IPS-20b (cell line): ENCODE data around the gene DNAJA1.
A peak's percentile ranks its signal among the peaks of the same experiment; 100 is the strongest.

ENCODE experiments used
- H3K27ac ChIP-seq: one replicate; pipeline ENCODE4 v1.5.1; 2013; ENCODE audit warnings: low read length
- H3K27me3 ChIP-seq: 2 replicates; pipeline ENCODE4 v1.6.1; 2013; ENCODE audit warnings: mild to moderate bottlenecking, low read length, inconsistent platforms; ENCODE audit not compliant: insufficient read depth
- H3K36me3 ChIP-seq: 2 replicates; pipeline ENCODE4 v1.6.1; 2013; ENCODE audit warnings: low read depth, mild to moderate bottlenecking, inconsistent platforms, low read length, moderate library complexity; ENCODE audit not compliant: insufficient read depth
- H3K4me1 ChIP-seq: 2 replicates; pipeline ENCODE4 v1.6.1; 2013; ENCODE audit warnings: mild to moderate bottlenecking, control low read depth, inconsistent platforms, low read length, moderate library complexity; ENCODE audit not compliant: insufficient read depth
- H3K4me3 ChIP-seq: 2 replicates; pipeline ENCODE4 v1.5.1; 2013; ENCODE audit warnings: mild to moderate bottlenecking, low read length, inconsistent platforms
- H3K9ac ChIP-seq: 2 replicates; pipeline ENCODE4 v1.6.1; 2013; ENCODE audit warnings: low read depth, mild to moderate bottlenecking, inconsistent platforms, low read length, moderate library complexity
- H3K9me3 ChIP-seq: 2 replicates; pipeline ENCODE4 v1.6.1; 2013; ENCODE audit warnings: mild to moderate bottlenecking, low read depth, low read length, inconsistent platforms; ENCODE audit not compliant: insufficient read depth

The DNAJA1 gene

DNA sequence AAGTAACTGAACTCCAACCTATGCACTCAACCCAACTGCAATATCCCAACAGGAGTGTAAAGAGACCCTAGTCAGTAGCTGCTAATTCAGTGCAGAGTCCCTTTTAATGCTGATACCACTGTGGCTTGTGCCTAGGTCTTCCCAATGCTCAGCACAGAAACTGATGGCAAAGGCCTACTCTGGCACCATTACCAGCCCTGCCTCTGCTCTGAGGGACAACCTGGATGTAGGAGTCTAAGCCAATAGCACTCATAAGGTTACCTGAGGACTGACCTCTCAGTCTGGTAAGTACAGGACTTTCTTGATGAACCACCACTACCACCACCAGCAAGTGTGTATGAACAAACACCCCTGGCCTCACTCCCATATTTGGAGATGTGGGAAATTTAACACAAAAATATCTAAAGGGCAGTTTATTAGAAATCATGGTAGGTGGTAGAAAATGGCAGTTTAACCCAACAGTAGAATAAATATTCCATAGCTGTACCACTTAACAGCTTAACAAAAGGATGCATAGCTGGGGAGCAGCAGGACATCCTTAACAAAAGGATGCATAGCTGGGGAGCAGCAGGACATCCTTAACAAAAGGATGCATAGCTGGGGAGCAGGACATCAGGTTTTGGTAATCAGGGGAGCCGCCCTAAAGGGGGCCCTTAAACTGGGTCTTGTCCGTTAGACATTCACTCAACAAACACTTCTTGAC is 11.0 kb upstream of the DNAJA1 start:
- H3K27ac ChIP-seq = no peak overlapping the region
- H3K27me3 ChIP-seq = no peaks in the 10 kb centered on the region
- H3K4me3 ChIP-seq = peak overlapping the region; percentile 34; the same call in 1 of the 2 replicates
- H3K4me1 ChIP-seq = peaks cover 14% of the 10 kb centered on the region
- peak overlapping the region; percentile 46; the same call in 1 of the 2 replicates for H3K9ac ChIP-seq
- no peaks in the 10 kb centered on the region for H3K9me3 ChIP-seq
- peaks cover 13% of the 10 kb centered on the region for H3K36me3 ChIP-seq

DNA sequence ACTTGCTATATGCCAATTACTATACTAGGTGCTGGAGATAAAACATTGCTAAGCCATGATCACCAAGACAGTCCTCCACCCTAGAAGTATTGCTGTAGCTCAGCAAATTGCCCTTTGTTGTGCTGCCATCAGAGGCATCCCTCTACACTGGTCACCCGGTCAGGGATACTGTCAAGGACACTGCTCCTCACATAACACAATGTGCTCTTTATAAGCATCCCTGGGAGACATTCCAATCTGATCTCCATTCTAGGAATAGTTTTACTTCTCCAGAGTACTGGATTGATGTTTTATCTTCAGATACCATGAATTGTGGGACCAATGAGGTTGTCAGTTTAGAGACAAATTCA is 10.4 kb upstream of the DNAJA1 start:
- Histone ChIP-seq H3K4me1 (peaks cover 14% of the 10 kb centered on the region), H3K9me3 (no peaks in the 10 kb centered on the region), H3K9ac (no peak overlapping the region), H3K36me3 (peaks cover 13% of the 10 kb centered on the region), H3K27ac (no peak overlapping the region), H3K4me3 (no peak overlapping the region), H3K27me3 (no peaks in the 10 kb centered on the region)

DNA sequence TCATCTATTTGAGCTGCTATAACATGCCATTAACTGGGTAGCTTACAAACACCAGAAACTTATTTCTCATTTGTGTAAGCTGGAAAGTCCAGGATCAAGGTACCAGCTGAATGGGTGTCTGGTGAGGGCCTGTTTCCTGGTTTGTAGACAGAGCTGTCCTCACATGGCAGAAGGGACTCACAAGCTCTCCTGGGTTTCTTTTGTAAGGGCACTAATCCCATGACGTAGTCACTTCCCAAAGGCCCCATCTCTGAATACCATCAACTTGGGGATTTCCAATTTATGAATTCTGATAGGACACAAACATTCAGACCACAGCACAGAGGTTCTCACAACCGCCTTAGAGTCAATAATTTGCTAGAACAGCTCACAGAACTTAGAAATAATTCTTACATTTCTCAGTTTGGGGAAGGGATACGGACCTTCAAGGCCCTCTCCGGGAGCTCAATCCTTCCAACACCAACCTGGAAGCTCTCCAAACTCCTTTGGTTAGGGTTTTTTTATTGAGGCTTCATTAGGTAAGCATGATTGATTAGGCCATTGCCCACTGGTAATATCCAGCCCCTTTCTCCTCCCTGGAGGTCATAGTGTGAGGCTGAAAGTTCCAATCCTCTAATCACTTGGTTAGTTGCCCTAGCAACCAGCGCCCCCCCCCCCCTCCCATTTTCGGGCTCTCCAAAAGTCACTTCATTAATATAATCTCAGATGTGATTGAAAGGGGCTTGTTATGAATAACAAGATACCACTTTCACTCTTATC is 7.6 kb upstream of the DNAJA1 start:
- H3K4me1 ChIP-seq = peaks cover 14% of the 10 kb centered on the region
- no peaks in the 10 kb centered on the region for H3K27me3 ChIP-seq
- no peak overlapping the region for H3K27ac ChIP-seq
- H3K4me3 ChIP-seq = no peak overlapping the region
- H3K9me3 ChIP-seq = no peaks in the 10 kb centered on the region
- no peak overlapping the region for H3K9ac ChIP-seq
- H3K36me3 ChIP-seq = peaks cover 30% of the 10 kb centered on the region

DNA sequence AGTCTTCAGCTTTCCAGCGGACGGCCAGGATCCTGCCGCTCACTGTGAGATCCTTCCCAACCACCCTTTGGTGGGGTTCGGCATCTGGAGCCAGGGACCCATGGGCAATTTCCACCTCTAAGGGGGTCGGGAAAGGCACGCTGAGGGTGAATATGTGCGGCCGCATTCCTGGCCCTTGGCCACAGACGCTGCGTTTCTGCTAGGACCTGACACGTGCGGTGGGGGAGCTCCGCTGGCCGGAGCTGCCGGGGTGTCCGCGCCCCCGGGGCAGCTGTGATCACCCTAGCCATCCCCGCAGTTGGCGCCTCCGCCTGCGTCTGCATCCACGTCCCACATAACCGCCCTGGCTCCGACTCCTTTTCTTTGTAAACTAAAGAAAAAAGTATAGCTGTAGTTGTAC is 5.3 kb upstream of the DNAJA1 start:
- Histone ChIP-seq H3K27me3 (no peaks in the 10 kb centered on the region), H3K4me1 (peaks cover 11% of the 10 kb centered on the region; the same call in 1 of the 2 replicates), H3K36me3 (peaks cover 30% of the 10 kb centered on the region), H3K4me3 (no peak overlapping the region), H3K27ac (no peak overlapping the region), H3K9ac (no peak overlapping the region), H3K9me3 (no peaks in the 10 kb centered on the region)

DNA sequence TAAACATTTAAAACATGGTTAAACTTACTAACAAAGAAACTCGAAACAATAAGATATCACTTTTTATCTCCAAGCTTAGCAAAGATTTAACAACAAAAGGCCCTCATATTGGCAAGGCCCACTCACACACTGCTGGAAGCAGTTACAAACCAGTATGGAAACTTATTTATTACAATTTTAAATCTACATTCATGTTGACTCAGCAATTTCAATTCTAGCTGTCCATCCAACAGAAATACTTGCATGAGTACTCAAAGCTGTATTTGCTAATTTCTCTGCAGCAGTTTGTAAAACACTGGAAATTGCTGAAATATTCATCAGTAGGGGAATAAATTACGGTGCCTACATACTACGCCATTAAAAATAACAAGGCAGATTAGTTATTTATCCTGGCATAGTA is 2.8 kb upstream of the DNAJA1 start:
- peaks cover 10% of the 10 kb centered on the region; the same call in 1 of the 2 replicates for H3K4me1 ChIP-seq
- H3K9me3 ChIP-seq = no peaks in the 10 kb centered on the region
- no peak overlapping the region for H3K27ac ChIP-seq
- no peak overlapping the region for H3K9ac ChIP-seq
- H3K4me3 ChIP-seq = no peak overlapping the region
- peaks cover 38% of the 10 kb centered on the region for H3K36me3 ChIP-seq
- H3K27me3 ChIP-seq = no peaks in the 10 kb centered on the region

DNA sequence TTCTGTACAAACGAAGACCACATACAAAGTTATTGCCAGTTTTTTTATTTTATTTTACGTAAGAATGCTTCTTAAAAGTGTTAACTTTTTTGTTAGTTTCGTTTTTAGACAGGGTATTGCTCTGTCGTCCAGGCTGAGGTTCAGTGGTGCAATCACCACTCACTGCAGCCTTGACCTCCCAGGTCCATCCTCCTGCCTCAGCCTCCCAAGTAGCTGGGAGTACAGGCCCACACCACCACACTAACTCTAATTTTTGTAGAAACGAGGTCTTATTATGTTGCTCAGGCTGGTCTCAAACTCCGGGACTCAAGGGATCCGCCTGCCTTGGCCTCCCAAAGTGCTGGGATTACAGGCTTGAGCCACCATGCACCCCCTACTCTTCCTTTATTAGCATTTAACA is 2.3 kb upstream of the DNAJA1 start:
- Histone ChIP-seq H3K4me3 (no peak overlapping the region), H3K27ac (no peak overlapping the region), H3K9ac (no peak overlapping the region), H3K27me3 (no peaks in the 10 kb centered on the region), H3K4me1 (peaks cover 10% of the 10 kb centered on the region; the same call in 1 of the 2 replicates), H3K9me3 (no peaks in the 10 kb centered on the region), H3K36me3 (peaks cover 39% of the 10 kb centered on the region)

DNA sequence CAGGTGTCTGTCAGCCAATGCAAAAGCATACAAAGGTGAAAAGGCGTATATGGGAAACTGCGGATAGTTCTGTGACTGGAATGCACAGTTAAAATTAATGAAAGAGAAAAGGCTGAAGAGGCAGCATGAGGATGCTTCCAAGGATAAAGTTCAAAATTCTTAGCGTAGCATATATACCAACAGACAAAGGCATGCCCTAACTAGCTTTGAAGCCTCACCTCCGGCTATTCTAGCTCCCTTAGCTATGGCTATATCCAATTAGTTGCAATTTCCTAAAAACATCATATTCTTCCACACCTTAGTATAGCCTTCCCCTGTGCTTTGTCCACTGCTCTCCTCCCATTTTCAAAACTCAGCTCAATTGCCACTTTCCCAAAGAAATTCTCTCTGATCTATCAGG is 1.4 kb upstream of the DNAJA1 start:
- Histone ChIP-seq H3K4me3 (peak overlapping the region; percentile 79), H3K27me3 (no peaks in the 10 kb centered on the region), H3K27ac (no peak overlapping the region), H3K4me1 (peaks cover 10% of the 10 kb centered on the region; the same call in 1 of the 2 replicates), H3K9me3 (no peaks in the 10 kb centered on the region), H3K9ac (peak overlapping the region; percentile 91; the same call in 1 of the 2 replicates), H3K36me3 (peaks cover 46% of the 10 kb centered on the region)

DNA sequence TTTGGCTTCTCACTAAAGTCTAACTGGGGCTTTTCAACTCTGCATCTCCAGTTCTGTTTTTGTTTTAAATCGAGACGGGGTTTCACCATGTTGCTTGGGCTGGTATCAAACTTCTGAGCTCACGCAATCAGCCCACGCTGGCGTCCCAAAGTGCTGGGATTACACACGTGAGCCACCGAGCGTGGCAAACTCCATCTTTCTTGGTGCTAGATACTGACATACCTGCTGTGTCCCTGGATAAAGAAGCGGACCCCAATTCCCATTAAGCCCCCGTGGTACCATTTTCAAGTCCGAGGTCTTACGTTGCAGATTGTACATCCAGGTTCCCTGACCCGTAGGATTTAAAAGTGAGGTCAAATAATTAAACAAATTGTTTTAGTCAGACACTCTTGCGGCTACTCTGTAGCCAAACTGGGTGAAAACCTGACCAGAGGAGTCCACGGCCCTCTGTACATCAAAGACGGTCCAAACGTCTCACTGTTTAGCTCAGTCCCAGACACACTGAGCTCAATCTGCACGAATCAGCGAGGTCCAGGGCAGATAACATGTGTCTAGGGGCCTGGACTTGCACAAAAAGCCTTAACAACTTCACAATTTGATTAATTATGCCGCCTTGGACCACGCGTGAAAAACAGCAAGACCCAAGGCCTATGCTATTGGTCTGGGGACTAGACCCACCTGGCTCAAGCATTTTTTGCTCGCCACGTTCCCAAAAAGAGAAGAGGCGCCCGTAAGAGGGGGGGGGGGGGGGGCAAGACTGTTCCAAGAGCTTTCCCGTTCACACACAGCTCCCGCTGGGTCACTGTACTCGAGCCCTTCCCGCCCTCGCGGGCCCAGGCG is 727 bp upstream of the DNAJA1 start:
- H3K4me3 ChIP-seq = peak overlapping the region; percentile 79
- H3K27ac ChIP-seq = peak overlapping the region; percentile 87
- H3K9ac ChIP-seq = peak overlapping the region; percentile 91
- peaks cover 49% of the 10 kb centered on the region for H3K36me3 ChIP-seq
- H3K9me3 ChIP-seq = no peaks in the 10 kb centered on the region
- H3K27me3 ChIP-seq = no peaks in the 10 kb centered on the region
- peaks cover 10% of the 10 kb centered on the region; the same call in 1 of the 2 replicates for H3K4me1 ChIP-seq

DNA sequence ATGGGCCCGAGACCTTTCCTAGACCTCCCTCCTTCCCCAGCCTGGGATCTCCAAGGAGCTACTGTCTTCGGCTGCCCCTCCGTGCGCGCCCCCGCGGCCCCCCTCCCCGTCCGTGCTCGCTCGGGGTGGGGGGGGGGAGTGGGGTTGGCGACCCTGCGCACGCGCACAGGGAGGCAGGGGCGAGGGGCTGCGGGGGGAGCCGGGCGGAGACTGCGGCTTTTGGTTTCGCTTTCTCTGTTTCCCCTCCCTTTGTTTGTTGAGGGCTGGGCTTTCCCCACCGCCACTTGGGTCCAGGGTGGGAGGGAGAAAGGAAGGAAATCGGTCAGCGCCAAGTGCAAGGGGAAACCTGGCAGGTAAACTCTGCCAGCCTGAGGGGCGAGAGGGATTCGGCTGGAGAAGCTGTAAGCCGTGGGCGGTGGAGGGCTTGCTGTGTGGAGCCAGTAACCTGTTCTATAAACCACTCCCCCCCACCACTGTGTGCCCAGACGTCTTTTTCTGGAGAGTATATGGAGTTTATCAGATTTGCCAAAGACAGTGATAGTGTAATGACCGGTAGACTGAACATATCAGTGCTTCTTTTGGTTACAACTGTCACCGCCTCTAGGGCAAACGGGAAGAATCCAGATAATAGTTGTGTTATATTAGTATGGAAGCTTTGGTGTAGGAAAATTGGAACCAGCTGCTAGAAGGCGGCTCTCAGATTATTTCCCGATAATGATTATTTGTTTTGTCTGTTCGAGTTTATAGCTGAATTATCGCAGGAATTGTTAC is 684 bp downstream of the DNAJA1 start:
- no peaks in the 10 kb centered on the region for H3K27me3 ChIP-seq
- peaks cover 10% of the 10 kb centered on the region; the same call in 1 of the 2 replicates for H3K4me1 ChIP-seq
- H3K36me3 ChIP-seq = peaks cover 56% of the 10 kb centered on the region
- peak overlapping the region; percentile 91 for H3K9ac ChIP-seq
- H3K27ac ChIP-seq = peak overlapping the region; percentile 98
- H3K4me3 ChIP-seq = peak overlapping the region; percentile 79
- no peaks in the 10 kb centered on the region for H3K9me3 ChIP-seq

DNA sequence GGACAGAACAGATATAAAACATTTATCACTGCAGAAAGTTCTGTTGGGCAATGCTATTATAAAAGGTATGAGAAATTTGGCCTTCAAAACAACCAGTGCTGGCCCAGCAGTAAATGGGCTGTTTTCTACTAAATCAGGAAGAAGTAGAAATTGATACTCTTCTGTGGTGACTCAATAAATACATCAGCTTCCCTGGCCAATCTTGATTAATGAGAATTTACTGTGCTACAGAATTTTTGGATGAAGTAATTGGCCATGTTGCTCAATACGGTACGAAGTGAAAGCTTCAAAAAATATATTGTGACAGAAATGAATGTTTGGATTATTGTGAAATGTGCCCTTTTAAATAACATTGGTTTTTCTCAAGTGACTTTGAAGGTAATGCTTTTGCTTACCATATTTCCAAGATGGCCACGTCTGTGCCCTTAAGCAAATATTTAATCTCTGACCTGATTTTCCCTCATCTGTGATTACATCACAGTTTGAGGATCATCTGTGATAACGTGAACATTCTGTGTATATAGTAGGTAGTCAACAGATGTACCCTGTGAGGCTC is 4.2 kb downstream of the DNAJA1 start:
- Histone ChIP-seq H3K9ac (no peak overlapping the region), H3K9me3 (no peaks in the 10 kb centered on the region), H3K27me3 (no peaks in the 10 kb centered on the region), H3K4me3 (no peak overlapping the region), H3K27ac (no peak overlapping the region), H3K4me1 (peaks cover 3% of the 10 kb centered on the region; the same call in 1 of the 2 replicates), H3K36me3 (peaks cover 80% of the 10 kb centered on the region)

DNA sequence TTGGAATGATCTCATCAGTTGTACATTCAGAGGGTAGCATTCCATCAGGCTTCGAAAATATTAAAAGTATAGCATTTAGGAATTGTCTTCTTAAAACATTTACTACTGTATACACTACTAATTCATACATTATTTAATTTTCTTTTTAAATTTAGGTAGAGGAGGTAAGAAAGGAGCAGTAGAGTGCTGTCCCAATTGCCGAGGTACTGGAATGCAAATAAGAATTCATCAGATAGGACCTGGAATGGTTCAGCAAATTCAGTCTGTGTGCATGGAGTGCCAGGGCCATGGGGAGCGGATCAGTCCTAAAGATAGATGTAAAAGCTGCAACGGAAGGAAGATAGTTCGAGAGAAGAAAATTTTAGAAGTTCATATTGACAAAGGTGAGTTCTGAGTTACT is 5.2 kb downstream of the DNAJA1 start:
- no peaks in the 10 kb centered on the region for H3K27me3 ChIP-seq
- H3K4me3 ChIP-seq = no peak overlapping the region
- no peaks in the 10 kb centered on the region for H3K9me3 ChIP-seq
- H3K27ac ChIP-seq = no peak overlapping the region
- H3K9ac ChIP-seq = no peak overlapping the region
- peaks cover 3% of the 10 kb centered on the region; the same call in 1 of the 2 replicates for H3K4me1 ChIP-seq
- H3K36me3 ChIP-seq = peaks cover 90% of the 10 kb centered on the region
